GM19240 (cell line): ENCODE data around the gene SLC17A3.

Source experiments
- DNase-seq: peaks from one replicate; pipeline ENCODE4 v3.0.0; 2011; ENCODE audit warnings: low spot score; ENCODE audit not compliant: insufficient read length

Gene SLC17A3

DNA sequence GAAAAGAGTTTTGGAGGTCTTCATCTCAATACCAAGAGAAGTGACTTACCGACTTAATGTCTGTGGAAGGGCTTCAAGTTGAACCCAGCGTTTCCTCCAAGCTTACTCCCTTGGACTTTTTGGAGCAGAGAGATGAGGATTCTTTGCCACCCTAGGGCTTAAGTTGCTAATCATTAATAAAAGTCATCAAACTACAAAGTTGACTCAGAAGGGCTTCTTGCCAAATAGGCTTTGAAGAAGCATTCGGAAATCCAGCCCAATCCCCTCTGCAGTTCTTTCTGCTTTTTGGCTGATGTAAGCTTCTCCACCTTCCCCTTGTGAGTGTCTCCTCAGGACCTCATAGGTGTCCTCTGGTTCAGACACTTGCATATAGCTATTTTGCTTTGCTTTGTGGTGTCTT lies at the start of gene SLC17A3:
TSS of gene SLC17A3 (minus strand) at position 126 of the 400 bp plus-strand sequence. CDS start 5,856 bp downstream, outside the sequence.
- DNase-seq, result no peak

DNA sequence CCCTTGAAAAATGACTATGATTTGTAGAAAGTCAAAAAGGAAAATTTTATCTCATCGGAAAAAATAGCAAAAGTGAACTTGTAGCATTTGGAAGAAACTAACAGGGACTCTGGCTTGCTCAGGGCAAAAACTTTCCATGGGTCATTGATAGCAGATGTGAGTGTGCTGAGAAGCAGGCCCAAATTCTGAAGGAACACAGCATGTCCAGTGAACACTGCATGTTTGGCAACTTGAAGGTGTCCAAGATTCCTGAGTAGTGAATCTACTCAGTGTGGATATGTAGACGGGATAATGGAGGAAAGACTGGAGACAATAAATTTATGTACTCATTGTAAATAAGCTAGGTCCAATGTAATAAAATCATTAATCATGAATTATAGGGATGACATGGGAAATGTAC lies 48.3 kb upstream of the SLC17A3 start:
- DNase-seq, result no peak

DNA sequence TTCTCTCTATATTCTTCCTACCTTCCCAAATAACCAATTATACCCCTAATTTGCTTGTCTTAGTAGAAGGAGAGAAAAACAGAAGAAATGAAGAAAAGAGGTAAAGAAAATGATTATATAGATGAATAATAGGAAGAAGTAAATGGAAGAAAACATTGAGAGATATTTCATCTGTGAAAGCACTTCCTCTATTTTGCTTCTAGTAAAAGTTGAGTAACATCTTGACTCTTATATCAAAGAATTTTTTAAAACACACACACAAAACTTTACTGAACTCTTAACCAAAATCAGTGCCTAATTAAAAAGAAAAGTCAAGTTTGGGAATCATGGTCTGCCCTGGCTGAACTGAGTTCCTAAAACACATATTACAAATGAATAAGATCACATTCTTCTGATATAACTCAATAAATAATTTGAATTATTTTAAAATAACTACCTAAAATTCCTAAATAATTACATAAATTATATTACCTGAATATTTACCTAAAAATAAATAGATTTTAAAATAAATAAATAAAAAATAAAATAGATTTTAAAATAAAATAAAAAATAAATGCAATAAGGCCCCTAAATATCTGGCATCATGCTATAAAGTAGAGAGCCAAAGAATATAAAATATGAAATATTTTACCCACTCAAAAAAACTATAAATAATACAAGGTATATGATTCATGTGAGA lies 47.6 kb upstream of the SLC17A3 start:
- DNase-seq, result no peak

GRCh38 chr6:25919657-25920056 lies 45.6 kb upstream of the SLC17A3 start:
- no peak for DNase-seq

GRCh38 chr6:25918083-25918683 lies 44.1 kb upstream of the SLC17A3 start:
- no peak for DNase-seq

- no peak for DNase-seq
Measured at GRCh38 chr6:25916789-25917490, 42.9 kb upstream of the SLC17A3 start.

DNA sequence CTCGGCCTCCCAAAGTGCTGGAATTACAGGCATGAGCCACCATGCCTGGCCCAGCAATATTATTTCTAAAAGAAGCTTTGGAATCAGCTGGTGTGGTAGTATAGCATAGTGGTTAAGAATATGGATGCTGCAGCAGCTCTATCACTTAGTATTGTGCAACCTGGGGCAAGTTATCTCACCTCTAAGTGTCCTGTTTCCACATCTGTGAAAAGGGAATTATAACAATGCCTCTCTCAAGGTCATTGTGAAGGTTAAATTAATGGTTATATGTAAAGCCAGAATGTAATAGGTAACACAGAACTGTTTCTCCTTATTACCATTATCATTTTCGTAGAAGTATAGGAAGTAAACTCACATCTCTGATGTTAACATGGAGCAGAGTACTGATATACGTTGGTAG lies 42.3 kb upstream of the SLC17A3 start:
- DNase-seq, result no peak

- no peak for DNase-seq
Measured at GRCh38 chr6:25913741-25914140, 39.7 kb upstream of the SLC17A3 start.

- DNase-seq, result no peak
Measured at GRCh38 chr6:25911351-25911750, 37.3 kb upstream of the SLC17A3 start.

DNA sequence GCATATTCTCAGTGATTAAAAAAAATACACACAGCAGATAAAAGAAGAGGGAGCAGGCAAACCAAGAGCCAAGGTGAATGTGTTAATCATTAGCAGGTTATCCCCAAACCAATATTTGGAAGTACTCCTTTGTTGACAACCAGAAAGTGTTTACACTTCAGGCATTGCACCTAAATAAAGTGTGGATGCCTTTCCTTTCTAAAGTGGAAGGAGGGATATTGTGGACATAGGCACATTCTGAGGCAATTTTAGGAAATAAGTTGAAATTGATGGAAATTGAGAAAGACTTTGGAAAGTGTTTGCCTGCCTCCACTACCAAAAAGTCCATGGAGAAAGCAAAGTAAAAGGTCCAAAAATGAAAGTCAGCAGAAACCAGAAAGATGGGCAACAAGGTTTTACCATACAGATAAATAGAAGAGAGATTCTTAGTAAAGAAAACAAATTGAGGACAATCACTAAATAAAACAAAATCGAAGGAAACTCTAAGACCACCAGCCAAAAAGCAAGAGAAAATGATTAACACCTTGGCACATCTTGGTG lies 33.5 kb upstream of the SLC17A3 start:
- no peak for DNase-seq

- no peak for DNase-seq
Measured at GRCh38 chr6:25903467-25904099, 29.5 kb upstream of the SLC17A3 start.

- DNase-seq, result no peak
Measured at GRCh38 chr6:25902071-25902470, 28.0 kb upstream of the SLC17A3 start.

DNA sequence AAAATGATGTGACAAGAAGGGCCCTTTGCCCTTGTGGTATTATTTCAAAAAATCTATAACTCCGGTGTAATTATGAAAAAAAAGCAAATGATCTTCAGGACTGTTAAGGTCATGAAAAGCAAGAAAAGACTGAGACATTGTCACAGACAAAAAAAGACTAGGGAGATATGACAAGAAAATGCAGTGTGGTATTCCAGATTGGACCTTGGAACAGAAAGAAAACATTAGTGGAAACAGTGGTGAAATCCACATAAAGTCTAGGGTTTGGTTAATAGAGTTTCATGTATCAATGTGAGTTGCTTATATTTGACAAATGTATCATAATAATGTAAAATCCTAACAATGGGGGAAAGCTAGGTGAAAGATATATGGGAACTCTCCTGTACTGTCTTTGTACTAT lies 26.8 kb upstream of the SLC17A3 start:
- no peak for DNase-seq

DNA sequence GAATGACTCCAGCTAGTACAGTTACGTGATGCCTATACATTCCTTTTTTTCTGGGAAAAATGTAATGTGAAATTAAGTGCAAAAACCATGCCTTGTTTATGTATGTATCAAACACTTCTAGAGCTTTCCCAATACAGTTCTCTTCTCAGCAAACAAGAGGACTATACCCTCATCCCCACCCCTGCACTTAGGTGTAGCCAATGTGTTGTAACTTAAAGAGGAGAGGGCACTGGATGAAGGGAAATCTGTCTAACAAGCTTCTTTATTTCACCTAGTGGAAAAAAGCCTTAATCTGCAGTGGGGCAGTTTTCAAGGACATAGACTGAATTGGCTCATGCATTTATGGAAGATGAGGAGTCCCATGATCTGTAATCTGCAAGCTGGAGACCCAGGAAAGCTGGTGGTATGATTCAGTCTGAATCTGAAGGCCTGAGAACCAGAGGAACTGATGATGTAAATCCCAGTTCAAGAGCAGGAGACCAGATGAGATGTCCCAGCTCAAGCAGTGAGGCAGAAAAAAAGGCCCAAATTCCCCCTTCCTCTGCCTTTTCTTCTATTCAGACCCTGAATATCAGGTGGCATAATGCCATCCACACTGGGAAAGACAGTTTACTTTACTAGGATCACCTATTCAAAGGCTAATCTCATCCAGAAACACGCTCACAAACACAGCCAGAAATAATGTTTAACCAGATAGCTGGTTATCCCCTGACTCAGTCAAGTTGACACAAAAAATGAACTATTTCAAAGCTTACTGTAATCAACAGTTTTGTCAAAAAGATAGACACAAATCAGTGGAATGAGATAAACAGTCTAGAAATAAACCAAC lies 25.8 kb upstream of the SLC17A3 start:
- no peak for DNase-seq

DNA sequence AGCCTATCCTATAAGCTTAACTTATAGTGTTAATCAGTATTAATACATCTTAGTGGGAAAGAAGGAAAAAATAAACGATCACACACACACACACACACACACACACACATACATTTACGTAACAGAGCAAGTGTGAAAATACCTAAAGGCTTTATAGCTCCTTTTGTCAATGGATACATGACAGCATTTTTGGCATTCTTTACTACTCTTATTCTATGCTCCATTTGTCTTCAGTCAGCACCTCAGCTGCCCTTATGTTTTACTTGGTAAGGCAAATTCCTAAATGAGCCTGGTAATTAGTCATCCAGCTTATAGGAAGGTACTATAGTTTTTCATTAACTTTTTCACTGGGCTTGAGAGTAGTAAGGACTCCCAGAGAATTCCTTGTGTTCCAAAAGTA lies 25.1 kb upstream of the SLC17A3 start:
- no peak for DNase-seq

GRCh38 chr6:25898289-25898977 lies 24.4 kb upstream of the SLC17A3 start:
- no peak for DNase-seq

- no peak for DNase-seq
Measured at GRCh38 chr6:25896252-25896651, 22.2 kb upstream of the SLC17A3 start.

DNA sequence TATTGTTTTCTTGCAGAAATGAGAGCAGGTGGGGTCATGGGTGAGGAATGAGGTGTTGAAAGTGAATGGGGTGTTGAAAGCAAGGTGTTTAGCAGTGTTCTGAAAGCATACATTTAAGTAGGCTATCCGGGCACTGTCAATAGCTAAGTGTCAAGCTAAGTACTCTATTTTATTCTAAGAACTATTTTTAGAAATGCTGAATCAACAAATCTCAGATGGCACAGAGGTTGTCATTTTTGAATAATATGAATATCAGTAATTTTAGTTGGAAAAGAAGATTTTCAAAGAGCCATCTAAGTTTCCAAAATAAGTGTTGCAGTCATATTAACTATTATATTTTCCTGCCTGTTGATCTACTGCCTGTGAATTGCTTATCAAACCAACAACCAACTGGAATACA lies 21.7 kb upstream of the SLC17A3 start:
- no peak for DNase-seq

DNA sequence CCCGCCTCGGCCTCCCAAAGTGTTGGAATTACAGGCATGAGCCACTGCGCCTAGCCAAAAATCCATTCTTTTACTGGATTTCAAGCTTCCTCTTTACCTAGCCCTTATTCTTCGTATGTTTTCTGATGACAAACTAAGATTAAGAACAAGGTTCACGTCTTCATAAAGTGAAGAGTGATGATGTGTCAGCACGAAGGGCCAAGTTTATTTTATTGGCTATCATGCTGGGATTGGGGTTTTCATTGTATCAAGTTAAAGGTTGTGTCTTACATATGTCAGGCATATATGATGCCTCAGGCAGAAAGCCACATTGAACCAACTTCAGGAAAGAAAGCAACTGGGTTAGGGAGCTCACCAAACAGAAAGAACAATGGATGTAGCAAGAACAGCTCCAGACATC lies 19.7 kb upstream of the SLC17A3 start:
- no peak for DNase-seq

GRCh38 chr6:25892877-25893276 lies 18.8 kb upstream of the SLC17A3 start:
- DNase-seq, result no peak
